IMR-90 (cell line): ENCODE results near the gene CDRT4. TPM values are rescaled to one million over a fixed set of nuclear protein-coding genes. Genes with fewer than 3 reads are reported as not detected.

Experiments used
- ATAC-seq: fragments of 200-7000 bp; cut with Tn5 transposase; 2 replicates; pipeline ENCODE4 v1.9.1; 2020; ENCODE audit warnings: low read depth, mild to moderate bottlenecking, moderate library complexity
- BruUV-seq: library from RNA; stranded (reverse); fragments of 400-500 nt; replicated peaks from 2 replicates; lab custom pipeline; 2021; lab: Mats Ljungman, UMichigan
- CTCF ChIA-PET: fragments of 300-600 bp; formaldehyde crosslinking; extraction: SDS; loops from one replicate; lab custom pipeline; 2021; ENCODE audit warnings: antibody characterized with exemption; lab: Yijun Ruan, JAX
- POLR2A ChIA-PET: fragments of 300-600 bp; sonication (Branson Sonifier 250); formaldehyde crosslinking; loops from one replicate; lab custom pipeline; 2022; ENCODE audit warnings: antibody characterized with exemption; ENCODE audit not compliant: unreplicated experiment; lab: Charles Lee
- DNase-seq: peaks from one replicate; pipeline ENCODE4 v3.0.0; 2013
- H2AFZ ChIP-seq: replicated peaks from 2 replicates; pipeline ENCODE3; 2013; ENCODE audit warnings: low read length, mild to moderate bottlenecking; ENCODE audit not compliant: poor library complexity
- H2AK5ac ChIP-seq: 2 replicates; pipeline ENCODE4 v1.6.1; 2013; ENCODE audit warnings: low read depth, low read length, inconsistent platforms
- H2AK9ac ChIP-seq: replicated peaks from 2 replicates; pipeline ENCODE3; 2013; ENCODE audit warnings: mild to moderate bottlenecking, low read depth, low read length, moderate library complexity; ENCODE audit not compliant: poor library complexity
- H2BK120ac ChIP-seq: 2 replicates; pipeline ENCODE4 v1.6.1; 2013; ENCODE audit warnings: low read depth, low read length, inconsistent platforms
- H2BK15ac ChIP-seq: 3 replicates; pipeline ENCODE4 v1.6.1; 2013; ENCODE audit warnings: low read depth, low read length, inconsistent platforms
- H2BK20ac ChIP-seq: 2 replicates; pipeline ENCODE4 v1.6.1; 2013; ENCODE audit warnings: low read depth, mild to moderate bottlenecking, inconsistent platforms, low read length, moderate library complexity
- H2BK5ac ChIP-seq: 2 replicates; pipeline ENCODE4 v1.6.1; 2013; ENCODE audit warnings: mild to moderate bottlenecking, low read depth, low read length, inconsistent platforms; ENCODE audit not compliant: poor library complexity, severe bottlenecking
- H3K14ac ChIP-seq: replicated peaks from 2 replicates; pipeline ENCODE4 v1.6.1; 2013; ENCODE audit warnings: low read depth, low read length, inconsistent platforms
- H3K18ac ChIP-seq: 2 replicates; pipeline ENCODE4 v1.6.1; 2013; ENCODE audit warnings: low read depth, low read length, control low read depth
- H3K23ac ChIP-seq: 2 replicates; pipeline ENCODE4 v1.6.1; 2013; ENCODE audit warnings: low read depth, low read length, inconsistent platforms
- H3K27ac ChIP-seq: 2 replicates; pipeline ENCODE4 v1.5.1; 2013; ENCODE audit warnings: mild to moderate bottlenecking, control low read depth, low read length; ENCODE audit not compliant: insufficient read depth
- H3K27me3 ChIP-seq: 2 replicates; pipeline ENCODE4 v1.6.1; 2013; ENCODE audit warnings: low read length; ENCODE audit not compliant: control insufficient read depth, insufficient read depth
- H3K36me3 ChIP-seq: 2 replicates; pipeline ENCODE4 v1.6.1; 2013; ENCODE audit warnings: low read length, mixed read lengths; ENCODE audit not compliant: control insufficient read depth, insufficient read depth
- H3K4ac ChIP-seq: 2 replicates; pipeline ENCODE4 v1.6.1; 2013; ENCODE audit warnings: low read depth, low read length, inconsistent platforms
- H3K4me1 ChIP-seq: 2 replicates; pipeline ENCODE4 v1.6.1; 2013; ENCODE audit warnings: low read length, mixed read lengths; ENCODE audit not compliant: control insufficient read depth, insufficient read depth
- H3K4me2 ChIP-seq: 2 replicates; pipeline ENCODE4 v1.6.1; 2013; ENCODE audit warnings: low read depth, mild to moderate bottlenecking, control low read depth, low read length, moderate library complexity
- H3K4me3 ChIP-seq: 2 replicates; pipeline ENCODE4 v1.5.1; 2013; ENCODE audit warnings: low read depth, mild to moderate bottlenecking, control low read depth, low read length, moderate library complexity; ENCODE audit not compliant: insufficient read depth
- H3K56ac ChIP-seq: 2 replicates; pipeline ENCODE4 v1.6.1; 2013; ENCODE audit warnings: low read length, inconsistent platforms; ENCODE audit not compliant: insufficient read depth; ENCODE audit errors: extremely low read depth
- H3K79me1 ChIP-seq, 2 experiments: 2 replicates each; pipeline ENCODE4 v1.6.1; 2013; ENCODE audit warnings: low read length in 2 of 2, inconsistent platforms in 1 of 2, low read depth in 1 of 2
- H3K9ac ChIP-seq: 2 replicates; pipeline ENCODE4 v1.6.1; 2013; ENCODE audit warnings: low read depth, low read length, control low read depth
- H3K9me1 ChIP-seq: 2 replicates; pipeline ENCODE4 v1.6.1; 2013; ENCODE audit warnings: low read length, inconsistent platforms; ENCODE audit not compliant: insufficient read depth
- H3K9me3 ChIP-seq: 2 replicates; pipeline ENCODE4 v1.6.1; 2013; ENCODE audit warnings: low read length; ENCODE audit not compliant: control insufficient read depth, insufficient read depth
- H4K20me1 ChIP-seq: 2 replicates; pipeline ENCODE4 v1.6.1; 2013; ENCODE audit warnings: low read length, inconsistent platforms; ENCODE audit not compliant: insufficient read depth
- H4K5ac ChIP-seq: 2 replicates; pipeline ENCODE4 v1.6.1; 2013; ENCODE audit warnings: mild to moderate bottlenecking, low read depth, low read length, control low read depth
- H4K8ac ChIP-seq, 2 experiments: 2 replicates each; pipeline ENCODE4 v1.6.1; 2013; ENCODE audit warnings: low read depth in 2 of 2, low read length in 2 of 2, control low read depth in 1 of 2, inconsistent platforms in 1 of 2
- H4K91ac ChIP-seq: 2 replicates; pipeline ENCODE4 v1.6.1; 2013; ENCODE audit warnings: low read depth, low read length, inconsistent platforms; ENCODE audit not compliant: insufficient read depth
- BHLHE40 ChIP-seq: fragments of 150-350 bp; IDR thresholded peaks from 2 replicates; pipeline ENCODE4 v1.6.1; 2016; ENCODE audit warnings: mild to moderate bottlenecking, low read depth, low read length
- CEBPB ChIP-seq: IDR thresholded peaks from 2 replicates; pipeline ENCODE4 v1.6.1; 2012; ENCODE audit warnings: low read depth, low read length, improper control_type of control experiment
- ELK1 ChIP-seq: fragments of 150-350 bp; IDR thresholded peaks from 2 replicates; pipeline ENCODE4 v1.6.1; 2016; ENCODE audit warnings: low read depth, mild to moderate bottlenecking, low read length, moderate library complexity, borderline replicate concordance
- RCOR1 ChIP-seq: IDR thresholded peaks from 2 replicates; pipeline ENCODE4 v1.6.1; 2012; ENCODE audit warnings: mild to moderate bottlenecking, low read length, improper control_type of control experiment; ENCODE audit not compliant: insufficient replicate concordance
- WGBS, 2 experiments: methylation state at CpG; one replicate each; pipeline versions ENCODE4 v1.1.5 to v1.1.7; 2013; ENCODE audit warnings: missing lambda C conversion rate in 2 of 2; ENCODE audit not compliant: insufficient read length in 1 of 2; ENCODE audit errors: extremely low coverage in 2 of 2; 5-methylcytosine and 5-hydroxymethylcytosine counted together
- dilution Hi-C: fragments of 300-500 bp; cut with HindIII; formaldehyde crosslinking; loops from one replicate; pipeline ENCODE4 v1.14.3; 2018; ENCODE audit warnings: low sequenced_read_pairs; ENCODE audit not compliant: unreplicated experiment
- in situ Hi-C: fragments of 300-500 bp; cut with MboI; formaldehyde crosslinking; loops from 3 replicates; pipeline ENCODE4 v1.14.3; 2019; ENCODE audit warnings: low sequenced_read_pairs, inconsistent platforms, mixed read lengths
- intact Hi-C: fragments of 100-400 bp; cut with micrococcal nuclease; formaldehyde crosslinking; loops from 2 replicates; pipeline ENCODE4 v1.10.0; 2022
- polyA plus RNA-seq, 3 experiments: library from polyadenylated mRNA; depleted of rRNA; stranded (reverse); fragments of >200 nt; gene quantifications; 2 replicates each; pipeline ENCODE4 v1.2.3, GENCODE V29; 2012; ENCODE audit warnings: low replicate concordance in 1 of 3
- total RNA-seq: library from RNA; depleted of rRNA; stranded (reverse); fragments of >200 nt; gene quantifications from 2 replicates; pipeline ENCODE4 v1.2.3, GENCODE V29; 2012

The CDRT4 gene
- total and polyA plus RNA-seq, 2 of the 4 experiments (the other 2 are of a cell fraction): 0.90 to 3.7 TPM

- Histone ChIP-seq H3K27ac (peak overlapping the region; percentile 57; the same call in 1 of the 2 replicates), H4K20me1 (peaks cover 3% of the 10 kb centered on the region; the same call in 1 of the 2 replicates), H3K56ac (no peak overlapping the region), H3K18ac (peak overlapping the region; percentile 48), H3K79me1 (peaks cover 2 to 8% of the 10 kb centered on the region in 2 experiments; a peak in 1 of 4 replicates), H2AK9ac (peak overlapping the region; percentile 93), H2BK120ac (peak overlapping the region; percentile 85), H3K9me3 (no peaks in the 10 kb centered on the region), H2AFZ (peak overlapping the region; percentile 71), H3K4me3 (no peak overlapping the region), H4K5ac (peak overlapping the region; percentile 57; the same call in 1 of the 2 replicates), H3K4ac (peak overlapping the region; percentile 86), H3K14ac (peak overlapping the region; percentile 59), H4K91ac (peak overlapping the region; percentile 78), H2BK20ac (peak overlapping the region; percentile 81), H2AK5ac (peak overlapping the region; percentile 72), H3K9ac (no peak overlapping the region; the same call in 1 of the 2 replicates), H3K4me2 (peak overlapping the region; percentile 32), H3K23ac (0 out of 2 replicates have a peak overlapping the region, but pooled peaks have one; percentile 39), H4K8ac (peak overlapping the region in 1 of 2 experiments; percentile 65; a peak in 1 of 4 replicates), H3K9me1 (peaks cover 25% of the 10 kb centered on the region), H3K4me1 (peaks cover 16% of the 10 kb centered on the region), H2BK15ac (peak overlapping the region; percentile 39; the same call in 2 of the 3 replicates), H3K27me3 (no peaks in the 10 kb centered on the region), H2BK5ac (peak overlapping the region; percentile 52), H3K36me3 (no peaks in the 10 kb centered on the region)
- DNase-seq: peak; percentile 92
- ChIA-PET POLR2A (interaction anchor here (0.6 kb wide), 1 partner anchor 40 kb away, joined by 5 read pairs; no protein-coding TSS in a partner anchor), CTCF (interaction anchor here (1.2 kb wide), 1 partner anchor 8 kb away, joined by 3 read pairs; no protein-coding TSS in a partner anchor)
- intact Hi-C loops (no loop called here), in situ Hi-C loops (no loop called here), dilution Hi-C loops (no loop called here)
- BruUV-seq: no TSS peak
- TF ChIP-seq RCOR1: no peak
- TF ChIP-seq CEBPB: peak; percentile 44
- peak; percentile 15; the same call in 1 of the 2 replicates for TF ChIP-seq BHLHE40
- TF ChIP-seq ELK1: no peak
- peak; percentile 90 for ATAC-seq
- 8% methylated on average over 5 of the region's 11 CpGs; no CpG with 5 or more reads in 1 of the 2 experiments for WGBS, 2 experiments
Observed at GRCh38 chr17:15462976-15463772, 4.2 kb downstream of the CDRT4 start.
